Pancreas (tissue), 10 donors: ENCODE data around the gene TTC7B. TPM values are rescaled to one million over a fixed set of nuclear protein-coding genes. Genes with fewer than 3 reads are reported as not detected.

Source experiments
- ATAC-seq, 4 donors: fragments of 200-7000 bp; cut with Tn5 transposase; one replicate each; pipeline versions ENCODE4 v1.8.0 to v1.9.1; 2020; ENCODE audit warnings: mild to moderate bottlenecking in 4 of 4, moderate library complexity in 4 of 4
- DNase-seq, 6 donors: peaks; one replicate each; pipeline ENCODE4 v3.0.0-alpha.2; 2020
- FAIRE-seq: peaks from 2 replicates; lab custom pipeline; 2012; peaks lifted over from hg19 to GRCh38; lab: Jason Lieb, UNC
- H3K27ac ChIP-seq, 4 donors: fragments of 200-600 bp; sonication (generic); 1 replicate in 3 of 4; 2 replicates in 1 of 4; pipeline versions ENCODE4 v1.5.0 to v1.8.0; 2020
- H3K27me3 ChIP-seq, 4 donors: fragments of 200-600 bp; one replicate each; pipeline ENCODE4 v1.8.0; 2021
- H3K36me3 ChIP-seq, 3 donors: fragments of 200-600 bp; sonication (generic) in 1 of 3; one replicate each; pipeline versions ENCODE4 v1.5.0 to v1.8.0; 2020 to 2021
- H3K4me1 ChIP-seq, 3 donors: fragments of 200-600 bp; one replicate each; pipeline ENCODE4 v1.8.0; 2021
- H3K4me3 ChIP-seq, 4 donors: fragments of 200-600 bp; sonication (generic) in 2 of 4; one replicate each; pipeline versions ENCODE4 v1.5.0 to v1.8.0; 2020 to 2021
- H3K9me3 ChIP-seq, 4 donors: fragments of 200-600 bp; one replicate each; pipeline ENCODE4 v1.8.0; 2021
- WGBS, 2 donors: extraction: QIAGEN DNeasy Blood & Tissue Kit; methylation state at CpG; one replicate each; pipeline ENCODE4 v1.1.7; 2013; 5-methylcytosine and 5-hydroxymethylcytosine counted together
- intact Hi-C, 3 donors: fragments of 100-400 bp; cut with DNase I; formaldehyde crosslinking; loops; one replicate each; pipeline versions ENCODE4 v1.11.1 to v1.14.2; 2022
- polyA plus RNA-seq, 2 donors: library from polyadenylated mRNA; stranded (reverse); fragments of 200-250 nt; gene quantifications; one replicate each; pipeline ENCODE4 v1.2.3, GENCODE V29; 2013
- total RNA-seq, 6 donors: library from RNA; stranded (reverse); fragmentation: NEBNext Ultra II Directional in 4 of 6; extraction: Animal tissue kit (Norgen Biotek cat#: 25700) in 4 of 6; gene quantifications; one replicate each; pipeline versions ENCODE4 v1.2.1 to v1.2.4, GENCODE V29; 2021 to 2023
- TF ChIP-seq, protein P1 (sequence below), 4 donors: fragments of 200-600 bp; sonication (generic) in 3 of 4; IDR thresholded peaks; one replicate each; pipeline versions ENCODE4 v1.5.0 to v1.8.0; 2021; ENCODE audit warnings: antibody characterized with exemption in 4 of 4
- donor health status: healthy with polysubstance abuse.
- donor health status: DM: no; HTN: no; CAD: no; lungs with moderate emphysema.
- donor health status: DM: no; HTN: no; CAD: no.
- donor health status: control.
- donor health status: control.
- donor health status: Bipolar disorder and iron deficiency.
- donor health status: DM: yes; HTN: yes; CAD: no.
- donor health status: DM: no; HTN: no; CAD: no.
- donor health status: DM: no; HTN: no; CAD: no.
- donor health status: DM: yes; HTN: yes; CAD: no.

TTC7B gene
- total and polyA plus RNA-seq, 8 donors = 8.9 to 39.6 (median 29.6) TPM

DNA sequence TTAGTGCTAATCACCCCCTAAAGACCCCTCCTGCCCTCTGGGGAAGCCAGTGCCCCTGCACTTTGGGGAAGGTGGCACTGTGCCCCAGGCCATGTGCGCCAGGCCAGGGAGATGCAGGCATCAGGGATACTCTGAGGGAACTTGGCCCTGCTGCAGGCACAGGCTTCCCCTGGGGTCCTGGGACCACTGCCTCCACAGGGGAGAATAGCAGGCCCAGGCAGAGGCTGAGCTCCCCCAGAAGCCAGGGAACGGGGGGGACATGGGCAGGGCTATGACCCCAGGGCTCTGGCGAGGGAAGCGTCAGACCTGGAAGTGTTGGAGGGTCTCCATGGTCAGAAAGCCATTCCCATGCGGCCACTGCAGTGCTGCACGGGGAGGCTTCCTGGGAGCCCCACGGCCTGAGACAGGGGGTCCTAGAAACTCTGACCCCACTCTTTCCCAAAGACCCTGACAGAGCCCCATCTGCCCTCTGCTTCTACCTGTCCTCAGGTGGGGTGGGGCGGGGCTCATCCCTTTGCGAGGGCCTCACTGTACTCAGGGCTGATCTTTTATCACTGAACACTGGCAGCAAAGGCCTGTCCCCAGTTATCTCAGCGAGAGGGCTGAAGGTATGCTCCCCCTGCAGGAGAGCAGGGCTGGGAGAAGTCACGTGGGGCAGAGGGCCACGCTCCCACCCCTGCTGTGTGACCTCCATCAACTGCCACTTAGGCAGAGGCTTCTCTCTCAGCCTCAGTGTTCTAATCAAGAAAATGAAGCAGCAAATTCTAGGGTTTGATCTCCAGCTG lies 259.4 kb downstream of the TTC7B start:
- no peak for ATAC-seq
- no peak for DNase-seq
- intact Hi-C loops = no loop called here
- no peaks in the 10 kb centered on the region for H3K36me3 ChIP-seq
- 92 to 93% methylated on average over 12 of the region's 12 CpGs for WGBS, 2 donors
- no peaks in the 10 kb centered on the region for H3K27me3 ChIP-seq
- no peak overlapping the region for H3K27ac ChIP-seq
- no peak for FAIRE-seq
- no peaks in the 10 kb centered on the region for H3K9me3 ChIP-seq
- TF ChIP-seq, protein P1, sequence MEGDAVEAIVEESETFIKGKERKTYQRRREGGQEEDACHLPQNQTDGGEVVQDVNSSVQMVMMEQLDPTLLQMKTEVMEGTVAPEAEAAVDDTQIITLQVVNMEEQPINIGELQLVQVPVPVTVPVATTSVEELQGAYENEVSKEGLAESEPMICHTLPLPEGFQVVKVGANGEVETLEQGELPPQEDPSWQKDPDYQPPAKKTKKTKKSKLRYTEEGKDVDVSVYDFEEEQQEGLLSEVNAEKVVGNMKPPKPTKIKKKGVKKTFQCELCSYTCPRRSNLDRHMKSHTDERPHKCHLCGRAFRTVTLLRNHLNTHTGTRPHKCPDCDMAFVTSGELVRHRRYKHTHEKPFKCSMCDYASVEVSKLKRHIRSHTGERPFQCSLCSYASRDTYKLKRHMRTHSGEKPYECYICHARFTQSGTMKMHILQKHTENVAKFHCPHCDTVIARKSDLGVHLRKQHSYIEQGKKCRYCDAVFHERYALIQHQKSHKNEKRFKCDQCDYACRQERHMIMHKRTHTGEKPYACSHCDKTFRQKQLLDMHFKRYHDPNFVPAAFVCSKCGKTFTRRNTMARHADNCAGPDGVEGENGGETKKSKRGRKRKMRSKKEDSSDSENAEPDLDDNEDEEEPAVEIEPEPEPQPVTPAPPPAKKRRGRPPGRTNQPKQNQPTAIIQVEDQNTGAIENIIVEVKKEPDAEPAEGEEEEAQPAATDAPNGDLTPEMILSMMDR (IDR thresholded peaks at IDR 0.05) = no peak
- H3K4me1 ChIP-seq = no peaks in the 10 kb centered on the region
- no peak overlapping the region for H3K4me3 ChIP-seq

DNA sequence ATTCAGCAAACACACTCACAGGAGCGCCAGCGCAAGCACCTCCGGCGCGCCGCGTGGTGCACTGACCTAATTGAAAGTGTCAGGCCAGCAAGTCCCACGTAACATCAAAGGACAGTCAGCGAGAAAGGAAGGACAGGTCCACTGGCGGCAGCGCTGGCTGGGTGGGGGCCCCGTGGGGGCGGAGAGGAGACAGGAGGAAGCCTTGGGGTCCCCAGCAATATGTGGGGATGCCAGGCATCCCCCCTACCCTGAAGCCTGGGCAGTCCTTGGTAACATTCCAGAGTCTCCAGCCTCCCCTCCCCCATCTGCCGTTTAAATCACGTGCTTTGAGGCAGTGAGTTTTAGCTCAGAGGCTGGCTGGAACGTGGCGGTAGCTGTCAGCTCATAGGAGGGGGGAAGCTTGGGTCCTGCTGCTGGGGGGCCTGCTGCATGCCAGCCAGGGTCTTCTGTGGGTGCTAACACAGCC lies 260.2 kb downstream of the TTC7B start:
- DNase-seq (peak in 4 of 6 donors; percentile 20 to 71 (median 46)), FAIRE-seq (no peak), ATAC-seq (peak; percentile 38 to 74 (median 72))
- Histone ChIP-seq H3K4me1 (no peaks in the 10 kb centered on the region), H3K27ac (no peak overlapping the region), H3K4me3 (peak overlapping the region in 1 of 4 donors; percentile 9), H3K9me3 (no peaks in the 10 kb centered on the region), H3K27me3 (no peaks in the 10 kb centered on the region), H3K36me3 (no peaks in the 10 kb centered on the region)
- TF ChIP-seq, protein P1 (IDR thresholded peaks at IDR 0.05) = no peak
- intact Hi-C loops = no loop called here
- WGBS, 2 donors = 59 to 65% methylated on average over 13 to 17 of the region's 17 CpGs

DNA sequence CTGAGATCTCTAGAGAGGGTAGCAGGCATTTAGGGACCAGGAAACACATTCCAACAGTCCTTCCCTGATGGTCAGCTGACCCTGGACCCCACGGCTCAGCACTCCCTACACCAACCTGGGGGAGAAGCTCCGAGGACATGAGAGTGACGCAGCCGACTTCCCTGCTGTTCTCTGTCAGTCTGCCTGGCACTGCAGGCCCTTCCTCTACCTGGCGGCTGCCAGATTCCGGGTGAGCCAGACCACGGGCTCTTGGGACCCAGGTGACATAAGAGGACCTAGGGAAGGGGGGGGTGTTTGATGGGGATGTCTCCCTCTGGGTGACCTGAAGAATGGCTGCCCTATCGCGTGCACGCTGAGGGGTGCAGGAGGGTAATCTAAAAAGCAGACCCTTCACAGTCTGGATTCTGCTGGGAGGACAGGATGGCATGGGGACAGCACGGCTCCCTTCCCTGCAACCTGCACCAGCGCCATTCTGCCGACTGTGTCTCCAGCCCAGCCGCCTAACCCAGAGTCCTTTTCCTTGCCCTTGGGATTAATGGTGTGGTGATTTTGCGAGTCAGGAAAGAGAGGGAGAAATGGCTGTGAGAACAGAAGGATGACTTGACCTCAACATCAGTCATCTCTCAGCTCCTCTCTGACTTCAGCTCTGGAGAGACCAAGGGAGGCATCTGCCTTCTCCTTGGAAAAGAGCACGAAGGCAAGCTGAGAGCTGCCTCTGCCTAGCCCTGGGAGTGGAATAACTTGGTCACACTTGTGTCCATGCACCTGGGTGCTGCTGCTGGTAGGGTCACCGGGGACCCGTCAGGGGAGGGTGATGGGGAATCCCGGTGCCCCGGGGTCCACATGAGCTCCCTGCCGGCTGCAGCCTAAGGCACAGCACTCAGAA lies 260.9 kb downstream of the TTC7B start:
- no peak for ATAC-seq
- Histone ChIP-seq H3K4me3 (peak overlapping the region in 1 of 4 donors; percentile 9), H3K27me3 (no peaks in the 10 kb centered on the region), H3K4me1 (no peaks in the 10 kb centered on the region), H3K36me3 (no peaks in the 10 kb centered on the region), H3K9me3 (no peaks in the 10 kb centered on the region), H3K27ac (no peak overlapping the region)
- no peak for DNase-seq
- TF ChIP-seq, protein P1 (IDR thresholded peaks at IDR 0.05) = no peak
- 84% methylated on average over 21 of the region's 21 CpGs for WGBS, 2 donors
- no peak for FAIRE-seq
- intact Hi-C loops = no loop called here

DNA sequence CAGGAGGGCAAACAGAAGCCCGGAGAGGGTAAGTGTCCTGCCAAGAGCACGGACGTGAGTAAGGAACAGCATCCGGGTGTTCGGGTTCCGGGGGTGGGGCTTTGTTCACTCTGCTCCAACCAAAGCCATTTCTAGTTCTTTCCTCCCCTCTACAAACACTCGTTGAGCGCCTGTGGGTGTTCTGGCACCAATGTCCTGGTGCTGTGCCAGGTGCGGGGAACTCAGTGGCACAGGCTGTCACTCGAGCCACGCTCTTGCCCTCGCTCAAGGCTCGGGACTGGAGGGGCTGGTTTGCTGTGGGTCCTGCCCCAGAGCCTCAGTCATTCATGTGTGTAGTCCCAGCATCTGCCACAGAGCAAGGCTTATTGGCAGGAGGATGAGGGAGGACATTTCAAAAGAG lies 261.9 kb downstream of the TTC7B start:
- DNase-seq (peak in 2 of 6 donors; percentile 35 to 49), ATAC-seq (peak in 1 of 4 donors; percentile 45), FAIRE-seq (no peak)
- H3K36me3 ChIP-seq = no peaks in the 10 kb centered on the region
- no peaks in the 10 kb centered on the region for H3K27me3 ChIP-seq
- no peak overlapping the region for H3K4me3 ChIP-seq
- intact Hi-C loops = no loop called here
- H3K9me3 ChIP-seq = no peaks in the 10 kb centered on the region
- no peaks in the 10 kb centered on the region for H3K4me1 ChIP-seq
- WGBS, 2 donors = 78 to 86% methylated on average over 13 of the region's 13 CpGs
- H3K27ac ChIP-seq = no peak overlapping the region
- TF ChIP-seq, protein P1 (IDR thresholded peaks at IDR 0.05) = no peak
